A549 treated with RU486 at 1 μM for 4 hours (cell line): ENCODE results near the gene RPUSD2. TPM values are rescaled to one million over a fixed set of nuclear protein-coding genes. Genes with fewer than 3 reads are reported as not detected.

Source experiments
- total RNA-seq: library from RNA; stranded (reverse); fragments of 200-300 nt; extraction: Qiagen RNA extraction; gene quantifications from 5 replicates; pipeline ENCODE4 v1.2.3, GENCODE V29; 2022; ENCODE audit warnings: low read depth

RPUSD2 gene
- total RNA-seq = 12.0 to 17.8 TPM (median 17.0 TPM) in 5 replicates

DNA sequence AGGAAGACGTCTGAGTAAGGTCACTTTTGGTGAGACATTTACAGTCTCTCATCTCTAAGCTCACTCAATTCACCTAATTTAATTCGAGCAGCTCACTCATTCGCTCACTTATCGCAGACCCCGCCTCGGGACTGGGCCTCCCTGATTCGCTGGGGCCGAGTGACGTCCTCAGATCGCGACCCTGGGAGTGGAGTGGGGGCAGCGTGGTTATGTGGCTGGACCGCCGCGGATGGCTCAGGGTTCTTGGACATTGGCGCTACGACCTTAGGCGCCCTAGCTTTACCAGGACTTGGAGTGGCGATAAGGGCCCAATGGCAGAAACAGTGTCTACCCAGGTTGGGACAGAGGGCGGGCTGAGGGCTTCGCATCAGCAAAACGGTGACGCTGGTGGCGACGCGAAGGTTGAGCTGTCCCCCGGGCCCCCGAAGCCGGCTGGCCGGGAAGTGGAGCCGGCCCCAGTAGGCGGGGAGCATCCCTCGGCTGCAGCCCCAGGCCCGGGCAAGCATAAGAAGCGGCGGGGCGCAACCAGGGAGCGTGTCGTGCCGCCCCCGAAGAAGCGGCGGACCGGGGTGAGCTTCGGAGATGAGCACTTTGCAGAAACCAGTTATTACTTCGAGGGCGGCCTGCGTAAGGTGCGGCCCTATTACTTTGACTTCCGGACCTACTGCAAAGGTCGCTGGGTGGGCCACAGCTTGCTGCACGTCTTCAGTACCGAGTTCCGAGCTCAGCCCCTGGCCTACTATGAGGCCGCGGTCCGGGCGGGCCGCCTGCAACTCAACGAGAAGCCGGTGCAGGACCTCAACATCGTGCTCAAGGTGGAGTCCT lies at the start of gene RPUSD2:
RPUSD2 (plus strand) TSS at position 171 of the 825 bp plus-strand sequence; CDS start at position 210, 39 bp downstream.

DNA sequence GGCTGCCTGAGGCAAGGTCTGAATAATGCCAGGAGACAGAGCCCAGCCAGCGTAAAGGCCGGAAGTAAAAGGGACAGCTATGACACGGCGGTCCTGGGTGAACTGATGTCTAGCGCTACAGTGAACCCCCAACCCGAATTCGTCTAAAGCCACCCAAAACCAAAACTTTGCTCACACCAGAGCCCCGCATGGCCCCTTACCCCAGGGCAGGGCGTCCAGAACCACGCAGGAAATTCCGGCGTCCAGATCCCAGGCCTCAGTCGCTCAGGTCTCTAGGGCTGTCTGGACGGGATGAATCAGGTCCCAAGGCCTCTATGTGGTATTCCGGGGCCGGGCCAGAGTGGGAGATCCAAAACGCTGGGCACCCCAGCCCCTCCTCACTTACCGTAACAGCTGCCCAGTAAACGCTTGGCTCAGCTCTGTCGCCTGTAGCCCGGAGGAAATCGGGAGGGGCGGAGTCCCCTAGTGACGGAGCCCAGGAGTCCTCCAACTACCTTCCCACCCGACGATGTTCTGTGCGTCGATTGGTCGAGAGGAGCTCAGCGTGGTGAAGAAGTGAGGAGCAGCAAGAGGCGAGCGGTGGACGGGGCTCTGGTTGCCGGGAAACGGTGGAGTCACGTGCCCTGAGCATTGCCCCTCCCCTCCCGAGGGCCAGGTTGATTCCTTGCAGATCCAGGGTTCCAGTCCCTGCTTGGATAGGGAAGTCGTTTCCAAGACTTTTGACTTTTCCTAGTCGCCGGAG lies 4.3 kb upstream of the RPUSD2 start, which contains the start of gene CCDC32:
CCDC32 (minus strand) TSS at position 452 of the 742 bp plus-strand sequence. CDS start 2,027 bp downstream, outside the sequence.

DNA sequence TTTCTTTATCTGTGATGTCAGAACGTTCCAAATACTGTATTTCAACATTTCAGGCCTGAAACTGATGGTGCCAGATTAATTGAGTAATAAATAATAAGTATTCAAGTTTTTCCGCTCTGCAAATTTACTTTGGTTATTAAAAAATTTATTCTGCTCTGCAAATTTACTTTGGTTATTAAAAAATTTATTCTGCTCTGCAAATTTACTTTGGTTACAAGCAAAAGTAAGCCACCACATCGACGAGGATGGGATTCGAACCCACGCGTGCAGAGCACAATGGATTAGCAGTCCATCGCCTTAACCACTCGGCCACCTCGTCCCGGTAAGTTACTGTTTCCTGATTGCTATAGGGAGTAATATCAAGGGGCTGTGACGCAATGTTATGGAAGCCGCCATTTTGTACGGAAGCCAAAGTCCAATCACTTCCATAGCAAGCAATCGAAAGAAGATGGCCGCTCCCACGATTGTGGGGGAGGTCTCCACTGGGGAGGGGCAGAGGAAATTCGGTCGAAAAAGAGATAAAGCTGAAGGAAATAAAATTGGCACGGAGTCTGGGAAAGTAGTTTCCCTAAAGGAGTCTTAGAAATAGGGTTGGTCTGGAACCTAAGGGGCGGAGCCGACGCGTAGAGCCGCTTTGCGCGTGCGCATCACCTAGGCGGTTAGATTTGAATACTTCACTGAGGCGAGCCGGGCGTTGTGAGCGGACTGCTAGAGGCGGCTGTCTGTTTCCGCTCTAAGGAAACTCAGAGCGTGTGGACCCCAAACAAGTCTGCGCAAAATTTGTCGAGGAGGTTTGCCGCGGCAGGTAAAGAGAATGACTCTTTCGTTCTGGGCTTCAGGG lies 24.7 kb downstream of the RPUSD2 start, which contains the start of gene KNL1:
KNL1 (plus strand) TSS at position 662 of the 841 bp plus-strand sequence. CDS start 8,683 bp downstream, outside the sequence.

Other genes with a start within 250 kb of the RPUSD2 start
- 5.5 to 6.8 TPM (median 6.7 TPM) in 5 replicates for gene INAFM2, start 245.6 kb upstream of the RPUSD2 start, total RNA-seq
- gene CCDC9B, start 228.4 kb upstream of the RPUSD2 start, total RNA-seq = 13.4 to 21.7 TPM (median 17.2 TPM) in 5 replicates
- not detected in 5 replicates for gene PHGR1, start 218.3 kb upstream of the RPUSD2 start, total RNA-seq
- gene DISP2, start 211.1 kb upstream of the RPUSD2 start, total RNA-seq = 0.62 to 2.5 TPM (median 1.2 TPM) in 5 replicates
- 46.9 to 54.2 TPM (median 49.3 TPM) in 5 replicates for gene KNSTRN, start 186.6 kb upstream of the RPUSD2 start, total RNA-seq
- 11.3 to 13.1 TPM (median 12.7 TPM) in 5 replicates for gene IVD, start 163.5 kb upstream of the RPUSD2 start, total RNA-seq
- 10.0 to 12.6 TPM (median 11.8 TPM) in 5 replicates for gene BAHD1, start 128.3 kb upstream of the RPUSD2 start, total RNA-seq
- gene CHST14, start 98.3 kb upstream of the RPUSD2 start, total RNA-seq = 14.1 to 22.3 TPM (median 19.0 TPM) in 5 replicates
- gene CCDC32, start 4.3 kb upstream of the RPUSD2 start, total RNA-seq = 12.9 to 25.4 TPM (median 15.4 TPM) in 5 replicates
- 4.4 to 8.1 TPM (median 7.0 TPM) in 5 replicates for gene KNL1, start 24.9 kb downstream of the RPUSD2 start, total RNA-seq
- gene RAD51, start 125.9 kb downstream of the RPUSD2 start, total RNA-seq = 15.5 to 22.6 TPM (median 19.3 TPM) in 5 replicates
- 20.9 to 25.4 TPM (median 22.6 TPM) in 5 replicates for gene RMDN3, start 186.0 kb downstream of the RPUSD2 start, total RNA-seq
- gene GCHFR, start 194.8 kb downstream of the RPUSD2 start, total RNA-seq = 6.1 to 11.0 TPM (median 6.7 TPM) in 5 replicates
- gene C15orf62, start 200.7 kb downstream of the RPUSD2 start, total RNA-seq = 0.05 to 0.10 TPM (median 0.07 TPM) in 4 of 5 replicates, not detected in the other
- 16.3 to 19.4 TPM (median 18.7 TPM) in 5 replicates for gene ZFYVE19, start 237.8 kb downstream of the RPUSD2 start, total RNA-seq
- 21.9 to 28.6 TPM (median 27.2 TPM) in 5 replicates for gene DNAJC17, start 238.2 kb downstream of the RPUSD2 start, total RNA-seq